Heart left ventricle (tissue), 16 donors: Measurements from ENCODE around the gene SUSD6. TPM values are rescaled to one million over a fixed set of nuclear protein-coding genes. Genes with fewer than 3 reads are reported as not detected.

Experiments used
- ATAC-seq, 4 donors: fragments of 200-7000 bp; cut with Tn5 transposase; one replicate each; pipeline ENCODE4 v1.9.1; 2020 to 2022; ENCODE audit warnings: moderate library complexity in 4 of 4, mild to moderate bottlenecking in 3 of 4, moderate number of reproducible peaks in 1 of 4
- DNase-seq, 5 donors: peaks; one replicate each; pipeline ENCODE4 v3.0.0-alpha.2; 2020
- H3K27ac ChIP-seq, 12 donors: fragments of 200-600 bp; sonication (generic) in 4 of 12; one replicate each; pipeline versions ENCODE4 v1.5.0 to v1.8.0; 2016 to 2022; ENCODE audit warnings: mild to moderate bottlenecking in 2 of 12
- H3K27me3 ChIP-seq, 9 donors: fragments of 200-600 bp; sonication (generic) in 2 of 9; one replicate each; pipeline versions ENCODE4 v1.5.1 to v1.8.0; 2016 to 2022; ENCODE audit warnings: mild to moderate bottlenecking in 3 of 9
- H3K36me3 ChIP-seq, 9 donors: fragments of 200-600 bp; sonication (generic) in 2 of 9; one replicate each; pipeline versions ENCODE4 v1.5.0 to v1.8.0; 2018 to 2022; ENCODE audit warnings: mild to moderate bottlenecking in 2 of 9
- H3K4me1 ChIP-seq, 12 donors: fragments of 200-600 bp; sonication (generic) in 4 of 12; one replicate each; pipeline versions ENCODE4 v1.5.0 to v1.8.0; 2016 to 2022; ENCODE audit warnings: mild to moderate bottlenecking in 3 of 12
- H3K4me3 ChIP-seq, 12 donors: fragments of 200-600 bp; sonication (generic) in 4 of 12; one replicate each; pipeline versions ENCODE4 v1.5.0 to v1.8.0; 2017 to 2022; ENCODE audit warnings: mild to moderate bottlenecking in 9 of 12, moderate library complexity in 4 of 12
- H3K9me3 ChIP-seq, 12 donors: fragments of 200-600 bp; sonication (generic) in 4 of 12; one replicate each; pipeline versions ENCODE4 v1.5.0 to v1.8.0; 2016 to 2022; ENCODE audit warnings: mild to moderate bottlenecking in 1 of 12
- CTCF ChIP-seq, 12 donors: fragments of 200-600 bp; sonication (generic) in 4 of 12; IDR thresholded peaks; one replicate each; pipeline versions ENCODE4 v1.5.0 to v1.8.0; 2018 to 2022; ENCODE audit warnings: antibody characterized with exemption in 12 of 12, mild to moderate bottlenecking in 5 of 12
- POLR2A ChIP-seq, 2 donors: fragments of 450-650 bp; IDR thresholded peaks; one replicate each; pipeline ENCODE4 v1.6.1; 2017; ENCODE audit warnings: antibody characterized with exemption in 2 of 2, mild to moderate bottlenecking in 2 of 2, moderate library complexity in 2 of 2
- WGBS, 4 donors: extraction: QIAGEN DNeasy Blood & Tissue Kit in 2 of 4; methylation state at CpG; one replicate each; pipeline versions ENCODE4 v1.1.5 to v1.1.7; 2013 to 2018; 5-methylcytosine and 5-hydroxymethylcytosine counted together
- intact Hi-C, 10 donors: fragments of 100-400 bp; cut with DNase I; formaldehyde crosslinking; loops; one replicate each; pipeline versions ENCODE4 v1.11.1 to v1.14.2; 2022
- polyA plus RNA-seq, 2 donors: library from polyadenylated mRNA; stranded (reverse); fragments of 200-250 nt; gene quantifications; one replicate each; pipeline ENCODE4 v1.2.3, GENCODE V29; 2013
- total RNA-seq, 9 donors: library from RNA; depleted of rRNA in 2 of 9; stranded (reverse); fragments of >200 nt in 2 of 9; fragmentation: NEBNext Ultra II Directional in 3 of 9; extraction: Animal tissue kit (Norgen Biotek cat#: 25700) in 3 of 9; gene quantifications; one replicate each; pipeline versions ENCODE4 v1.1.0 to v1.2.4, GENCODE V29; 2016 to 2023
- donor health status: ischemic (EF 13 %, LVEDD 7.1; RV severe dilation, severe dysfunction).
- donor health status: healthy with polysubstance abuse.
- donor health status: DM: no; HTN: yes; CAD: no.
- donor health status: DM: no; HTN: no; CAD: no.
- donor health status: ischemic (EF 25% LVEDD 6.9; RV normal size, moderate dysfunction).
- donor health status: ischemic (EF 25% LVEDD 5.7; RV mildly dilated, moderate dysfunction).
- donor health status: healthy.
- donor health status: DM: yes; HTN: yes; CAD: no.
- donor health status: ischemic (EF 35%, LVEDD 5.7; RV mildly dilated, moderate dysfunction).
- donor health status: nonischemic (EF 11% LVEDD 7.7; RV severe dilation, severe dysfunction).
- donor health status: DM: yes; HTN: yes; CAD: no.
- donor health status: PGD.
- donor health status: ischemic (EF 29% LVEDD 5.4; RV normal size, mild dysfunction).
- donor health status: nonischemic (EF 23%, LVEDD 6.1; RV moderate dilation, normal function).

Gene SUSD6
- total and polyA plus RNA-seq, 11 donors: 5.8 to 49.2 (median 24.5) TPM

DNA sequence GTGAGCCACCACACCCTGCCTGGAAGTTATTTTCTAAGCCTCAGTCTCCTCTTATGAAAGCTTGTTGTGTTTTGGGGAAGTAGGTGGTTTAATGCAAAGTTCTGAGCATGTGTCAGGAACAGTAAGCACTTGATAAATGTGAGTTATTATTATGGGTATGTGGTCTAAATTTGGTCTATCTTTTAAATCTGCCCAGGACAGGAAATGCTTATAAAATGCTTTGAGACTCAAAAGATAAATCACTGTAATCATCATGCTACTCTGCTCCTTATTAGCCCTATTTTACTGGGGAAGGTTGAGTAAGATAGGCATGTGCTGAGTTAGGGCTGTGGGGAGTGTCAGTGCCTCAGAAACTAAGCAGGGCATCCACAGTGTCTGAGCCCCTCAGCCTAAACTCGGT is 142.5 kb downstream of the SUSD6 start:
- Histone ChIP-seq H3K27me3 (no peaks in the 10 kb centered on the region), H3K36me3 (no peaks in the 10 kb centered on the region), H3K4me1 (no peaks in the 10 kb centered on the region), H3K4me3 (no peak overlapping the region), H3K9me3 (no peaks in the 10 kb centered on the region), H3K27ac (no peak overlapping the region)
- TF ChIP-seq CTCF (IDR thresholded peaks at IDR 0.05) (no peak), POLR2A (IDR thresholded peaks at IDR 0.05) (no peak)
- intact Hi-C loops: no loop called here
- 80 to 92% (median 87%) methylated on average over 1 of the region's 1 CpG for WGBS, 4 donors
- DNase-seq (no peak), ATAC-seq (no peak)

- intact Hi-C loops: no loop called here
- Histone ChIP-seq H3K4me3 (no peak overlapping the region), H3K27ac (no peak overlapping the region), H3K27me3 (no peaks in the 10 kb centered on the region), H3K4me1 (no peaks in the 10 kb centered on the region), H3K9me3 (no peaks in the 10 kb centered on the region), H3K36me3 (no peaks in the 10 kb centered on the region)
- ATAC-seq: no peak
- 75 to 98% (median 95%) methylated on average over 2 of the region's 2 CpGs for WGBS, 4 donors
- DNase-seq: no peak
- TF ChIP-seq POLR2A (IDR thresholded peaks at IDR 0.05) (no peak), CTCF (IDR thresholded peaks at IDR 0.05) (no peak)
Observed at GRCh38 chr14:69754487-69754886, 143.1 kb downstream of the SUSD6 start.

- Histone ChIP-seq H3K4me1 (peaks cover 0 to under 1% (median 0%) of the 10 kb centered on the region in 12 donors), H3K27me3 (no peaks in the 10 kb centered on the region), H3K27ac (no peak overlapping the region), H3K4me3 (no peak overlapping the region), H3K9me3 (no peaks in the 10 kb centered on the region), H3K36me3 (no peaks in the 10 kb centered on the region)
- no peak for TF ChIP-seq POLR2A (IDR thresholded peaks at IDR 0.05)
- TF ChIP-seq CTCF (IDR thresholded peaks at IDR 0.05): no peak
- no peak for DNase-seq
- intact Hi-C loops: no loop called here
- ATAC-seq: no peak
Observed at GRCh38 chr14:69755296-69755695, 143.9 kb downstream of the SUSD6 start.

- no peak for DNase-seq
- Histone ChIP-seq H3K36me3 (no peaks in the 10 kb centered on the region), H3K4me1 (peaks cover 0 to 4% (median 0%) of the 10 kb centered on the region in 12 donors), H3K9me3 (no peaks in the 10 kb centered on the region), H3K27me3 (no peaks in the 10 kb centered on the region), H3K27ac (no peak overlapping the region), H3K4me3 (no peak overlapping the region)
- WGBS, 4 donors: 46 to 68% (median 60%) methylated on average over 2 of the region's 2 CpGs
- TF ChIP-seq CTCF (IDR thresholded peaks at IDR 0.05) (no peak), POLR2A (IDR thresholded peaks at IDR 0.05) (no peak)
- intact Hi-C loops: no loop called here
- ATAC-seq: no peak
Observed at GRCh38 chr14:69755784-69756183, 144.4 kb downstream of the SUSD6 start.
